Measurements from ENCODE around the gene KSR1.
"Not testable (repeated sequence)": the region's sequence is repeated elsewhere in the genome, so short reads cannot be mapped to it uniquely, and the experiment has no call there.

Gene KSR1

DNA sequence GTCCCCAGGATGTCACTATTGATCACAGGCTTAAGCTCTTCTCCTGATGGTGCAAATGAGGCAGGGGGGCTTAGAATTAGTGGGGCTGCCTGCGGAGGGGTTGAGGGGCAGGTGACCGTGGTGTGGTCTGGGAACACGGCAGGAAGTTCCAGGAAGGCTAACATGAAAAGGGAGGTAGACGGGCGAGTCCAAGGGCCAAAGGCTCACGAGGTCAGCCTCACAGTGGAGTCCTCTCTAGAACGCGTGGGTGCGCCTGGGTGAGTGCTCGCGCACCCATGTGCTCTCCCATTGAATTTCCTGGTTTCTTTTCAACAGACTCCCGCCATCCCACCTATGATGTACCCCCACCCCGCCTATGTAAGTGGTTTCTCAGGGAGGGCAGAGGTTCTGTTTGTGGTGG is 190.0 kb downstream of the KSR1 start:
- no peak for DNase-seq

GRCh38 chr17:27647765-27648164 is 191.5 kb downstream of the KSR1 start:
- no peak for DNase-seq

DNA sequence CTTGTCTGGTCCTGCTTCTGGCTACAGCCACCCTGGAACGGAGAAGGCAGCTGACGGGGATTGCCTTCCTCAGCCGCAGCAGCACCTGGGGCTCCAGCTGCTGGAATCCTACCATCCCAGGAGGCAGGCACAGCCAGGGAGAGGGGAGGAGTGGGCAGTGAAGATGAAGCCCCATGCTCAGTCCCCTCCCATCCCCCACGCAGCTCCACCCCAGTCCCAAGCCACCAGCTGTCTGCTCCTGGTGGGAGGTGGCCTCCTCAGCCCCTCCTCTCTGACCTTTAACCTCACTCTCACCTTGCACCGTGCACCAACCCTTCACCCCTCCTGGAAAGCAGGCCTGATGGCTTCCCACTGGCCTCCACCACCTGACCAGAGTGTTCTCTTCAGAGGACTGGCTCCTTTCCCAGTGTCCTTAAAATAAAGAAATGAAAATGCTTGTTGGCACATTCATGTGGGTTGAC is 192.9 kb downstream of the KSR1 start:
- not testable (repeated sequence) for DNase-seq

DNA sequence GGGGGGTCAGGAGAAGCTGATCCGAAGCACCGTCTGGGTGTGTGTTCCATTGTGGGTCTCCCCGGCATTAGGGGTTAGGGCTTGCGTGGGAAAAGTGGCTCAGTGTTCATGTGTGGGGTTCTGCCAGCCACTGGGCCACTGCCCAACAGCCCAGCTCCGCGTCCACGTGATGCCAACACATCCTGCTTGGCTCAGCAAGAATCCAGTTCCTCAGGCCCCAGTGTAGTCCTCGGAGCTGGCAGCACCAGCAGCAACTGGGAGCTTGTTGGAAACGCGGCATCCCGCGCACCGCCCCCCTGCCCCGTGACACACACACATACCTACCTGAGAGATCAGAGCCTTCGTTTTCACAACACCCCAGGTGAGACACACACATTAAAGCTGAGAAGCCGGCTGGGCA is 193.7 kb downstream of the KSR1 start:
- no peak for DNase-seq

GRCh38 chr17:27650836-27651235 is 194.6 kb downstream of the KSR1 start:
- no peak for DNase-seq

GRCh38 chr17:27651411-27652345 is 195.4 kb downstream of the KSR1 start:
- DNase-seq, result peak; percentile 27

DNA sequence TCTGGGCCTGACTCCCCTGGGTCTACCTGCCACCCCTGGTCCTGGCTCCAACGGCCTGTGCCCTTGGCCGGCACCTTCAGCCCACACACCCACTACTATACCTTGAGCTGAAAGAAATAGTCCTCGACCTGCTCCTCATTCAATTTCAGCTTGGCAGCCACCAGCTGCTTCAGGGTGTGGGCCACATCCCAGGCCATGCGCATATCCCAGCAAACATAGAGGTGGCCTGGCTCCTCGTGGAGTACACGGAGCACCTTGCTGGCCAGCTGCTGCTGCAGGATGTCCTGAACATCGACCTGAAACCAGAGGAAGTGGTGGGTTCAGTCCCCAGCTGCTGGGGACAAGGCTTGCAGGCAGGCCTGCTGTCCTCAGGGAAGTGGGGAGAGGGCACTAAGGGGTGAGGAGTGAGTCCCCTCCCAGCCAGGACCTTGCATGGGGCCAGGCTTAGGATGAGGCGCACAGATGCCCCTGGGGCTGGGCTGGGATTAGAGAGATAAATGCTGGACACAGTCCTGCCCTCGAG is 197.3 kb downstream of the KSR1 start:
- DNase-seq, result not testable (repeated sequence)

DNA sequence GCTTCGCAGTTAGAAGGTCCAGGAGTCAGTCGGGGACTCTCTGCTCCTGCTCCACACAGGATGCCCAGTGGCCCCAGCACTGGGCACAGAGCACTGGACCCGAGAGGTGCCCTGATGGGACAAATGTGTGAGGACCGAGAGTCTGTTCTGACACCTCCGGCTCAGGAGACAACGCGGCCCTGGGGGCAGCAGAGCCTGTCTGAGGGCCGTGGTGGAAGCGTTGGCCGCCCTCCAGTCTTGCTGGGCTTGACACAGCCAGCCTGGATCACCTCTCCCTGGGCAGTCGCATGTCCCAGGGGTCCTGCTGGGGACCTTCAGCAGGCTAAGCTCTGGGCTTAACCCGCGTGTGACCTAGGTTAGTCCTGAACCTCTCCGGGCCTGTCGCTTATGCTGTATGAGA is 197.9 kb downstream of the KSR1 start:
- DNase-seq, result no peak

DNA sequence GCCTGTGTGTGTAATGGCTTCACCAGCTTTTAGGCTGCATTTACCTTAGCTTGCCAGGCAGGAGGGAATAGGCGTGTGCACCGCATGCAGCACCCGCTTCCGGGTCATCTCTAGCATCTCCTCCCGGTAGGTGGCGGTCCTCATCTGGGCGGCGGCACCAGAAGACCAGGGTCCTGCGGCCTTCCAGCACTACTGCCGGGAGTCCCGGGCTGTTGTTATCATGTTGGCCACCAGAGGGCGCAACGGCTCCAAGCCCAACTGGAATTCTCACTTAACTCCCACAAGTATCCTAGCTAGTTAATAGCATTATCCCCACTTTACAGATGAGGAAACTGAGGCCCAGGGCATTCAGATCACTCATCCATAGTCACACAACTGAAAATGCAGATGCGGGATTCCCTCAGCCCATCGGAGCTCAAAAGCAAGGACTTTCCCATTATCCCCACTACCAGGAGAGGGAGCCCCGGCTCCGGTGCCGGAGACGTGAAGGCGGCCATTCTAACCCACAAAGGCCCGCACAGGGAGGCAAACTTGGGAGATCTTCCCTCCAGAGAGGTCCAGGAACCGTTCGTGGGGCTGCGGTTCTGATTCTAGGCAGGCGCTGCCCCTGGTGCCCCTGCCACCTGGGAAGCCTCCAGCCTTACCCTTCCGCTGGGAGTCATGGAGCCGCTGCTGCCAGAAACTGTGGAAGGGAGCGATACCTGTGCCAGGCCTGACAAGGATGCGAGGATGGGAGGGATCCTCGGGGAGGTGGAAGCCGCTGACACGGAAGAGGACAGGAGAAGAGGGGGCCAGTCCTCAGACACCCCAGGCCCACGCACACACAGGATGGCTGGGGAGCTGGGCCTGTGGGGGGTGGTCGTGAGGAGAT is 198.6 kb downstream of the KSR1 start:
- DNase-seq, result peak; percentile 59

GRCh38 chr17:27655525-27656111 is 199.4 kb downstream of the KSR1 start:
- not testable (repeated sequence) for DNase-seq

DNA sequence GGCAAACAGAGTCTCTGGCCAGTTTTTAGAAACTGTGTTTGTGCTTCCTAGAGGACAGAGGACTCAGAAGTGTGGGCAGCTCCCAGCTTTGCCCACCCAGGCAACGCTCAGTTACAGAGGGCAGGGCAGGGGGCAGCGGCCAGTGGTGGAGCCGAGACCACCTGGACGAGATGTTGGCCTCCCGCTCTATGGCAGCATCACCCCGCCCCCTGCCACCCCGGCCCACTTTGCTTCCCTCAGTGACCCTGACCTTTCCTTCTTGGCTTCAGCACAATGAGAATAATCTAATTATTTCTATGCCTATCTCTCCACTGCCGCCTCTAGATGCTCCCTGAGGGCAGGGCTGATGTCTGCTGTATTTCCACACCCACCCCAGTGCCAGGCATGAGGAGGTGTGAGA is 200.4 kb downstream of the KSR1 start:
- DNase-seq, result not testable (repeated sequence)

GRCh38 chr17:27657620-27658019 is 201.4 kb downstream of the KSR1 start:
- peak; percentile 14 for DNase-seq

GRCh38 chr17:27659683-27660082 is 203.4 kb downstream of the KSR1 start:
- DNase-seq, result no peak

DNA sequence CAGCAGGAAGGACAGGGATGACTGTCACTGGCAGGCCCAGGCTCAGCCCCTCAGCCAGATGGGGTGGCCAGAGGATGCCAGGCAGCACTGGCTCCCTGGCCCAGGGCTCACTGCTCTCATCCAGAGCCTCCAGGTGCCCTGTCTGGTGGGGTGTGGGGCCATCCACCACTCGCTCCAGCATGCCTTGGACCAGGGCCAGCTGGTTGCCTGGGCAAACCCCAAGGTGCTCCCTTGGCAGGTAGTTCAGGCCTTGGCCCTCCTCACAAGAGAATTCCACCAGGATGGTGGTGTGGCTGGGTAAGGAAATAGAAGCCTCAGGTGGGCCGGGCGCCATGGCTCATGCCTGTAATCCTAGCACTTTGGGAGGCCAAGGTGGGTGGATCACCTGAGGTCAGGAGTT is 204.2 kb downstream of the KSR1 start:
- no peak for DNase-seq

DNA sequence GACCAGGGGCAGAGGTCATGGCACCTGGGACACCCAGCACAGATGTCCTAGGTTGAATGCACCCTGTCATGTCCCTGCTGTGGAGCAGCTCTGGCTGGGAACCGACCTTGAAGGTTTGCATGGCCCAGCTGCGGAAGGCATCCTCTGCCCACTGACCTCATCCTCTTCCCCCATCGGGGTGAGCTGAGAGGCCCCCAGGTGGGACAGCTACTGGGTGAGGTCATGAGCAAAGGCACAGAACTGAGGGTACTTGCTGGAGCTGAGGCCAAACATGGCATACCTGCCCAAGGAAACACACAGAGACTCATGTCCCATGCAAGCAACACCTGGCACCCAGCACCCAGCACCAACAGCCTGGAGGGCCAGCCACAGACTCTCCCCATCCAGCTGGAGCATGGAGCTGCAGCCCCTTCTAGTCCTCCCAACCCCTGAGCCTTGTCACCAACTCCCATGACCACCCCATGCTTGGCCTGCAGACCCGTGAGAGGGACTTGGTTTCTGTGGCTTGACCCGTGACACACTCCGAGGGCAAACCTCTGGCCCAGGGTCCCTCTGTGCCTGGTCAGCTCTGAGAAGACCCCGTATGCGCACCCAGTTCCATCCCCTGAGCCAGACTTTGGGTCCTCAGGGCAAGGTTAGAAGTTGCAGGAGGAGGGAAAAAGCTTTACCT is 207.8 kb downstream of the KSR1 start:
- DNase-seq, result no peak

GRCh38 chr17:27664606-27664965 is 208.3 kb downstream of the KSR1 start:
- no peak for DNase-seq

DNA sequence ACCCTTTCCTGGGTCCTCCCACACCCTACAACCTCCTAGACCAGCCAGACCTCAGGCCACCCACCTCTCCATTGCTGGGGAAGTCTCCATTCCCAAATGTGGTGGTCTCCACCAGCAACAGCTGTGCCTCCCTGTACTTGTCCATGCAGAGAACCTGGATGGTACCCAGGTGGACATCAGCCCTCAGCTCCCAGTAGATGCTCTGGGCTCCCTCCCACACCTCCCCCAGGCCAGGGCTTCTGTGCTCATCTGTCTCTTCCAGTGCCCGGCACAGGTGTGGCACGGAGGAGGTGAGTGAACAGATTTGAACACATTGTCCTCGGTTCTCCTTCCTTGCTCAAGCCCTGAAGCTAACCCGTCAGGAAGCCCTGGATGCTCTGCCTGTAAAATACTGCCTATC is 209.3 kb downstream of the KSR1 start:
- no peak for DNase-seq

DNA sequence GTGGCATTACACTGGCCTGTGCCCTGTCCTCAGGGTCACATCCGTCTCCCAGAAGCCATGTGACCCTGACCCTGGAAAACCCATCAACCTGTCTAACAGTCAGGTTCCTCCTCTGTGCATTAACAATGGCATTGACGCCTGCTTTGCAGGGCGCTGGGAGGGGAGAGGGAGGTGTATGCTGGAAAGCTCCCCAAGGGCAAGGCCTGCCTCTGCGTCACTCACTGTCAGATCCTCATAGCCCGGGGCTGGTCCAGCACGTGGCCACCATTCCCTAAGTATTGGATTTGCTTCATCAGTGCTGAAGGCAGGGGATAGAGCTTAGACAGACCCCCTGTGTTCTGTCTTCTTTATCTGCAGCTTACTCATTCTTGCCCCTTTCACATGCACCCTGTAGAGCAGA is 210.0 kb downstream of the KSR1 start:
- not testable (repeated sequence) for DNase-seq

DNA sequence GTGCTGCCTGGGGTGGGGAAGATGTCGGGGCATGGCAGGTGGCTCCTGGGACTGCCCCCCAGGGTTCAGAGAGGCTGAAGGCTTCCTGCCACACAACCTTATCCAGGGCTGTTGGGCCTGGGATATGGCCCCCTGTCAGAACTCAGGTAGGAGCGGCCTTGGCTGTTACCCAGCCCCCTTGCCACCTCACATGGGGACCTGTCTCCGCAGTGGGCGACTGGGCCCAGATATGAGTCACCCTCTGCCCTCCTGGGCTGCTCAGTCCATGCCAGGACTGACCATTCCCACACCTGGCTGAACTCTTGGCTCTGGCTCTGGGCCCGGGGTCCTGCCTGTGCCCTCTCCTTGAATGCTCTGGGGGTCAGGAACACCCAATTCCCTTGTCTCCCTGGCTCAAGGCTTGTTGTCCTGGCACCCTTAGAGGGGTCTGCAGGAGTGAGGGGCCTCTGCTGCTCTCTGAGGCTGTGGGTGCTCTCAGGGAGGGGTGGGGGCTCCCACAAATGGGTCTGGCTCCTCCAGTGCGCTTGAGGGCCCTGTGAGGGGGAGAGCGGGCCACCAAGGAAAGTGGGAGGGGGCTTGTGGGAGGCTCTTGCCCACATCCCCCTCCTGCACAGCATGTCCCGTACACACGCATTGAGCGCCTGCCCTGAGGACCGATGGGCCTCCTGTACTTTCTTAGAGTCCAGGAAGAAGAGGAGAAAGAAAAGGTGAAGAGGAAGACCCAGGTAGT is 210.7 kb downstream of the KSR1 start:
- DNase-seq, result no peak

DNA sequence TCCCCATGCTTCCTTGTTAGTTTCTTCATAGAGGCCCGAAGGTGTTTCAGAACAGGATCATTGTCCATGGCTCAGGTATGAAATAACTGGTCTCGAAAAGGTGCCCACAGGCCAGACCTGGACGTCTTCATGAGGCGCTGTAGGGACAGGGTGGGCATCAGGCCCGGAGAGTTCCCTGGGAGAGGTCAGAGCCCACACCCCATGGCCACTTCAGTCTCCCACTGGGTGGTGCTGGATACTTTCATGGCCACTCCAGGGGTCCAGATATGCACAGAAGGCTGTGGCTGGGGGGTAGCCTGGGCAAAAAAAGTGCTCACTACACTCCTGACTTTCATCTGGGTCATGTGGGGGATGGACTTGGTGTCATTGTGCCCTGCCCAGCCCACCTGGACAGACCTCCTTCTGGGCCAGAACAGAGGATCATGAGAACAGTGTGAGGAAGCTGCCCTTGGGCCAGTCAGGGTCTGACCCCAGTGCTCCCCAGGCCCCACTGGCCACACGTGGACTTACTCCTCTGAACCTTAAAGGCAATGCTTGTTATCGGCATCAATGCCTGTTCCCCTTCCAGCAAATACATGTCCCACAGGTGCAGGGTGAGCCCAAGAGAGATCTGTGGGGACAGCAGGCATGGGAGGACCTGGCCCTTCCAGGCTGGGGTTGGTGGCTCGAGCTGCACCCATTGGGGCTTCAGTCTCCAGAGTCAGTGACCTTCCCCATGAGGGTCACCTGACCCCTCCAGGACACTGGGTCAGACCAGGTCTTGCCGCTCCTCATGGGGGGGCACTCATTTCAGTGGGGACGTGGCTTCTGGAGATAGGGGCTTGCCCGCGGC is 211.6 kb downstream of the KSR1 start:
- DNase-seq, result no peak

GRCh38 chr17:27668488-27668823 is 212.2 kb downstream of the KSR1 start:
- DNase-seq, result no peak

All from fibroblast of skin of right biceps (primary cell).